ENCODE measurements around the gene CERK.

CERK gene

GRCh38 chr22:46664301-46664855, 73.7 kb downstream of the CERK start:
- no peak for DNase-seq (ENCODE audit: extremely low read depth in 1 of 2, low read depth in 1 of 2)

DNA sequence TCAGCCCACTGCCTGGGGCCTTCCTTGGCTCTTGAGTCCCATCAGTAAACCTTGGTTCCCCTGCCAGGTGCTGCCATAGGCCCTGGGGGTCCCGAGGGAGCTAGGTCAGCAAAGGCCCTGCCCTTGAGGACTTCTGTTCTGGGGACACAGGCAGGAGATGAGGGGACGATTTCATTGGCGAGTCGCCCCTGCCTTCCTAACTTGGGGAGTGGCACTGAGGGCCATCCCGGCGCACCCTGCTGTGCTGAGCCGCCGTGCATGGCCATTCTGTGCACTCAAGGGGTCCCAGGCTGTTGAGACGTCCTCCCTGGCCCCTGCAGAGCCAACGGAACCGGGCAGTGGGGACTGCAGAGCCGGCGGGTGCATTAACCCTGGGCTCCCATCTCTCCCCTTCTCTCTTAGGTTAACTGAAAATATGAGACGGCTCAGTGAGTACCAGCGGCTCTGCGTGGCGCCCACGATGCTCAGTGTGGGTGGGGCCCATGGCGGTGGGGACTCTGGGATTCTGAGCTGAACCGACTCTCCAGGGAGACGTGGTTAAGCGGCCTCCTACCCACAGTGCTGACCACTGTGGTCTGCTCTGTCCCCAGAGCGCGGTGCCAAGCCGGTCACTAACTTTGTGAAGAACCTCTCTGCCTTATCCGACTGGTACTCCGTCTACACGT, 74.5 kb downstream of the CERK start:
- DNase-seq (ENCODE audit: extremely low read depth in 1 of 2, low read depth in 1 of 2), result no peak

- DNase-seq (ENCODE audit: extremely low read depth in 1 of 2, low read depth in 1 of 2), result no peak
Measured at GRCh38 chr22:46663001-46663400, 75.1 kb downstream of the CERK start.

- DNase-seq (ENCODE audit: extremely low read depth in 1 of 2, low read depth in 1 of 2), result no peak
Measured at GRCh38 chr22:46662226-46662625, 75.8 kb downstream of the CERK start.

DNA sequence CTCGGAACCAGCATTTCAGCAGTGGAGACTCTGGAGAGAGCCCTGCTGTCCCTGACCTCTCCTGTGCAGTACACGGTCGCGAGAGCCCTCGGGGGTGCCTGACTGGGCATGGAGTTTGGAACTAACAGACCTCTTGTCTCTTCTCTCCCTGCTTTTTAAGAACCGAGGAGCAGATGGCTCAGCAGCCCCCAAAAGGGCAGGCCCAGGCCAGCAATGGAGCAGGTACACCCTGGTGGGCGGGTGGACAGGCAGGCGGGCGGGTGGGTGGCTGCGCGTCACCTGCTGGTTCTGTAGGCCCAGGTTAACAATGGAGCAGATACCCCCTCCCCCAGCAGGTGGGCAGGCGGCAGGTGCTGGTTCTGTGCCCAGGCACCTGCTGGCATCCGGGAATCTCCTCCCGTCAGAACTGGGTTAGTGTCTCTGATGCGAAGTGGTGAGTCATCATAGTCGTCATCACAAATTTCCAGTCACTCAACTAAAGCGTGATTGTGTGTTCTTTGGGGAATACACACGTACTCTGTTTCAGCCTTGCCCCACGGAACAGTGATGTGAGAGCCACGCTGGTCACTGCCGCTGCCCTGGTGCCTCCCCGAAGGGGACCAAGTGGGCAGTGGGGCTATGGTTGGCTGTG, 76.7 kb downstream of the CERK start:
- DNase-seq (ENCODE audit: extremely low read depth in 1 of 2, low read depth in 1 of 2), result no peak

GRCh38 chr22:46660604-46661201, 77.3 kb downstream of the CERK start:
- no peak for DNase-seq (ENCODE audit: extremely low read depth in 1 of 2, low read depth in 1 of 2)

- DNase-seq (ENCODE audit: extremely low read depth in 1 of 2, low read depth in 1 of 2), result no peak
Measured at GRCh38 chr22:46659791-46660186, 78.3 kb downstream of the CERK start.

GRCh38 chr22:46659059-46659790, 78.8 kb downstream of the CERK start:
- no peak for DNase-seq (ENCODE audit: extremely low read depth in 1 of 2, low read depth in 1 of 2)

- DNase-seq (ENCODE audit: extremely low read depth in 1 of 2, low read depth in 1 of 2), result no peak
Measured at GRCh38 chr22:46657996-46658947, 79.8 kb downstream of the CERK start.

- no peak for DNase-seq (ENCODE audit: extremely low read depth in 1 of 2, low read depth in 1 of 2)
Measured at GRCh38 chr22:46657655-46657953, 80.4 kb downstream of the CERK start.

DNA sequence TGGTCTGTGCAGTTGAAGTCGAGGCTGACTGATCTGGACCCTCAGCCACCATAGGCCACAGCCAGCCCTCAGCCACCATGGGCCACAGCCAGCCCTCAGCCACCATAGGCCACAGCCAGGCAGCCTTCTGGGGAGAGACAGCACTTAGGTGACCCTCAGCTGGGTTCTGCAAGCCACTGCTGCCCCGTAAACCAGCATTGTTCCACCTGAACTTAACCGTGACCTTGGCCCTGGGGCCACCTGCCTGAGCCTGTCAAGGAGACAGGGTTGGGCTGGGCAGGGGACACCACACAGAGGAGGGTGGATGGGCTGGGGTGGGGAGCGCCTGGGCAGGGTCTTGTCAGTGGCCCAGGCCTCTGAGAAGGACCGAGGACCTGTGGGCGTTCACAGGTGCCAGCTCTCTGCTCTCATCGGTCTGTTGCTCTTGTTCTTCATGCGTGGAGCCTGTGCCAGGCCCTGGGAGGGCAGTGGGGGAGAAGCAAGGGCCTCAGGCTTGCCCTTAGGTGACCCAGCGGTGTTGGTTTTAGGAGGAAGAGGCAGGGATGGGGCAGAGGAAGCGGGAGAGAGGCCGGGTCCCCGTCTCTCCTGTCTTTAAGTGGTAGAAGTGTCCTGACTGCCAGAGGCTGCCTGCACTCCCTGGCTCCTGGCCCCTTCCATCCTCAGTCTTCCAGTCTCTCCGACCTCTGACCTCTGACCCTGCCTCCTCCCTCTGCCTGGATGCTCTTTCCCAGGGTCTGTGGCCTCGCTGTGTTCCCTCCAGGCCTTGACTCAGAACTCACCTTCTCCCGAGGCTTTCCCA, 81.0 kb downstream of the CERK start:
- no peak for DNase-seq (ENCODE audit: extremely low read depth in 1 of 2, low read depth in 1 of 2)

- DNase-seq (ENCODE audit: extremely low read depth in 1 of 2, low read depth in 1 of 2), result no peak
Measured at GRCh38 chr22:46655861-46656608, 82.0 kb downstream of the CERK start.

DNA sequence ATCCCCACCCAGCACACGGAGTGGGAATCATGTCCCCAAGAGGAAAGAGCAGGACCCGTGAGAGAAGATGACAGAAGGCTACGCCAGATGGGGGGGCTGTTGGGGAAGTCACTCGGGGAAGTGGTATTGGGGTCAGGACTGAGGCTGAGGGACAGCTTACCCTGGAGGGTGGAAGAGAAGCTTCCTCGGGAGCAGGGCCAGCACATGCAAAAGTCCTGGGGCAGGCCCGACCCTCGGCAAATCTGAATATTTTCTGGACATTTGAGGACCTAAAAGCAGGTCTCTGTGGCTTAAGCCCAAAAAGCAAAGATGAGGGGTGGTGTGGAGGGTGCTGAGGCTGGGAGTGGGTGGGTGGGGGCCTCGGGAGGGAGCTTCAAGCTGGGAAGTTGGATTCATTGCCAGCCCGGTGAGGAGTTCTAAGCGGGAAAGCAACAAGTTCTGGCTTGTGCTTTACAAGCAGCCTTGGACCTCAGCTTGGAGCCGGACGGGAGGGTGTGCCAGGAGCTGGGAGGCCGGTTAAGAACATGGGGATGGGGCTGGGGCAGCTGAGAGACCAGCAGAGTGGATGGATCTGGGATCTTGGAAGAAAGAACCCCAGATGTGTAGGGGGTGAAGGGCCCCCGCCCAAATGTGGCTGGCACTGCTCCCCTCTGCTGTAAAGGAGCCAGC, 83.0 kb downstream of the CERK start:
- DNase-seq (ENCODE audit: extremely low read depth in 1 of 2, low read depth in 1 of 2), result no peak

- DNase-seq (ENCODE audit: extremely low read depth in 1 of 2, low read depth in 1 of 2), result no peak
Measured at GRCh38 chr22:46654426-46654825, 83.6 kb downstream of the CERK start.

- peak in 1 of 2 donors; percentile 47 for DNase-seq (ENCODE audit: extremely low read depth in 1 of 2, low read depth in 1 of 2)
Measured at GRCh38 chr22:46653596-46653995, 84.5 kb downstream of the CERK start.

GRCh38 chr22:46652847-46653331, 85.2 kb downstream of the CERK start:
- DNase-seq (ENCODE audit: extremely low read depth in 1 of 2, low read depth in 1 of 2), result no peak

- no peak for DNase-seq (ENCODE audit: extremely low read depth in 1 of 2, low read depth in 1 of 2)
Measured at GRCh38 chr22:46652081-46652846, 85.8 kb downstream of the CERK start.

- no peak for DNase-seq (ENCODE audit: extremely low read depth in 1 of 2, low read depth in 1 of 2)
Measured at GRCh38 chr22:46651316-46651715, 86.7 kb downstream of the CERK start.
